Measurements from ENCODE around the gene IL22RA1.

IL22RA1 gene

DNA sequence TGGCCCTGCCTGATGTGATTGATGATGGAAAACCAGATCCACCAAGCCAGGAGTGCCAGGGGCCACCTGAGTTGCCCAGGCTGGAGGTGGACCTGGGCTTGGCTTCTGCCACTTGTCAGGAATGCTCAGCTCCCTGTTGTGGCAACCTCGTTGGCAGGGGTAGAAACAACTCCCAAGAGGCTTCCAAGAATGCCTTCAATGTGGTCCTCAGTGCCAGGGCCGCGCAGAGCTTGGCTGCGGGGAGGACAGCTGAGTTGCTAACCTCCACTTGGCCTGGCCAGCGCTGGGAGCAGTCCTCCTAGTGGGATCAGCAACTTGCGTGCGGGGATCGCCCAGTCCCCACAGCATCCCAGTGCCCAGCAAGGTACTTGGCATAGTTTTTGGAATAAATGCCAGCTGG is 40.0 kb downstream of the IL22RA1 start:
- in situ Hi-C loops (cut with HindIII; ENCODE audit: low sequenced_read_pairs) = no loop called here

DNA sequence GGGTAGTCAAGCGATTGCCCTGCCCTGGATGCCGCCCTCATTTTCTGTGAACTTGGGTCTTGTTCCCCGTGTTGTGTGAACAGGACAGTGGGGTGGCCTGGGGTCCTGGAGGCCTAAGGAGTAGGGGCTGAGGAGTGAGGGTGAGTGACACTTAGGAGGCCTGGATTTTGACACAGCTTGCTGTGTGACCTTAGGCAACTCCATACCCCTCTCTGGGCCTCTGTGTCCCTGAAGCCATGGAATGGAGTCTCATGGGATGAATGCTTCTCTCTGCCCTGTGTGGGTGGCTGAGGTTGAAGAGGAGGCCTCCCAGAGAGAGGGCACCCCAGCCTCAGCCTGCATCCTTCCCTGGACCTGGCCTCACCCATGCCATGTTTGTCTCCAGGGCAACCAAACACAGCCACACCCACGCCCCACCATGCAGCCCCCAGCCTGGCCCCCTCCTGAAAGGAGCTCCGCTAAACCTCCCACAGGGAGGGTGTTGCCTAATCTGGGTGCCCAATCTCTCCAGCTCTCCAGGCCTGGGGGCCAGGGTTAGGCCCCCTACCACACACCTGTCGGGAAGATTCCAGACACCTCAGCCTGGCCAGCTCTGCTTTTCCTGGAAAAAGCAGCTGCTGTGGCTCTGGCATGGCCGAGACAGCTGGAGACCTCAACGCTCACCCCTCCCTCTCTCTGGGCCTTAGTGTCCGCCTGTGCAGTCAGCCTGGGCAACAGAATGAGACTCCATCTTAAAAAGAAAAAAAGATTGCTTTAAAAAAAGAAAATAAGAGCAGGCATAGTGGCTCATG is 40.9 kb downstream of the IL22RA1 start:
- TF ChIP-seq, protein P1, sequence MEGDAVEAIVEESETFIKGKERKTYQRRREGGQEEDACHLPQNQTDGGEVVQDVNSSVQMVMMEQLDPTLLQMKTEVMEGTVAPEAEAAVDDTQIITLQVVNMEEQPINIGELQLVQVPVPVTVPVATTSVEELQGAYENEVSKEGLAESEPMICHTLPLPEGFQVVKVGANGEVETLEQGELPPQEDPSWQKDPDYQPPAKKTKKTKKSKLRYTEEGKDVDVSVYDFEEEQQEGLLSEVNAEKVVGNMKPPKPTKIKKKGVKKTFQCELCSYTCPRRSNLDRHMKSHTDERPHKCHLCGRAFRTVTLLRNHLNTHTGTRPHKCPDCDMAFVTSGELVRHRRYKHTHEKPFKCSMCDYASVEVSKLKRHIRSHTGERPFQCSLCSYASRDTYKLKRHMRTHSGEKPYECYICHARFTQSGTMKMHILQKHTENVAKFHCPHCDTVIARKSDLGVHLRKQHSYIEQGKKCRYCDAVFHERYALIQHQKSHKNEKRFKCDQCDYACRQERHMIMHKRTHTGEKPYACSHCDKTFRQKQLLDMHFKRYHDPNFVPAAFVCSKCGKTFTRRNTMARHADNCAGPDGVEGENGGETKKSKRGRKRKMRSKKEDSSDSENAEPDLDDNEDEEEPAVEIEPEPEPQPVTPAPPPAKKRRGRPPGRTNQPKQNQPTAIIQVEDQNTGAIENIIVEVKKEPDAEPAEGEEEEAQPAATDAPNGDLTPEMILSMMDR (IDR thresholded peaks at IDR 0.05; ENCODE audit: low read depth, low read length, missing control alignments) = no peak
- no peak overlapping the region for H3K4me3 ChIP-seq (ENCODE audit: low read depth, low read length)
- in situ Hi-C loops (cut with HindIII; ENCODE audit: low sequenced_read_pairs) = no loop called here
- no peak for DNase-seq (ENCODE audit: low read depth)

More for the DNA sequence above, 40.0 kb downstream of the IL22RA1 start:
- H3K4me3 ChIP-seq (ENCODE audit: low read depth, low read length) = no peak overlapping the region
- TF ChIP-seq, protein P1 (IDR thresholded peaks at IDR 0.05; ENCODE audit: low read depth, low read length, missing control alignments) = no peak
- DNase-seq (ENCODE audit: low read depth) = no peak

DNA sequence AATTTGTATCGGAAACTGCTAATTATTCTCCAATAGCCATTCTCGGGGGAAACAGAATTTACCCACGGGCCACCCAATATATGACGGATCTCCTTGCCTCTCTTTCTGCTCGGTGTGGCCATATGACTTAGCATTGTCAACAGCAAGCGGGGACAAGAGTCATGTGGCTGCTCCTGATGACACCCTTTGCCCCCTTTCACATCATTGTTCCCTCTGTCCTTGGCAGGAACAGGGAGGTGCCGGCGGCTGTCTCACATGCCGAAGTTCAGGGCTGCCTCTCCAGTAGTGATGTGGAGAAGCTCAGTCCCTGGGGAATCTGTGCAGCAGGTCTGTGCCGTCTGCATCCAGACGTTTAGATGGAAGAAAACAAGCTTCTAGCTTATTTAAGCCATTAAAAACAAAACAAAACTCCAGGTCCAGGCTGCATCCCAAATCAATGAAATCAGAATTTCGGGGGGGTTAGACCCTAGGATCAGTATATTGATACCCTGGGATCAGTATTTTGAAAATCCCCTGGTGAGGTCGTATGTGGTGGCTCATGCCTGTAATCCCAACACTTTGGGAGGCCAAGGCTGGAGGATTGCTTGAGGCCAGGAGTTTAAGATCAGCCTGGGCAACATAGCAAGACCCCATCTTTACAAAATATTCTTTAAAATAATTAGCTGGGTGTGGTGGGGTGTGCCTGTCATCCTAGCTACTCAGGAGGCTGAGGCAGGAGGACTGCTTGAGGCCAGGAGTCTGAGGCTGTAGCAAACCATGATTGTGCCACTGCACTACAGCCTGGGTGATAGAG is 41.8 kb downstream of the IL22RA1 start:
- in situ Hi-C loops (cut with HindIII; ENCODE audit: low sequenced_read_pairs) = no loop called here
- H3K4me3 ChIP-seq (ENCODE audit: low read depth, low read length) = no peak overlapping the region
- no peak for DNase-seq (ENCODE audit: low read depth)
- TF ChIP-seq, protein P1 (IDR thresholded peaks at IDR 0.05; ENCODE audit: low read depth, low read length, missing control alignments) = no peak

DNA sequence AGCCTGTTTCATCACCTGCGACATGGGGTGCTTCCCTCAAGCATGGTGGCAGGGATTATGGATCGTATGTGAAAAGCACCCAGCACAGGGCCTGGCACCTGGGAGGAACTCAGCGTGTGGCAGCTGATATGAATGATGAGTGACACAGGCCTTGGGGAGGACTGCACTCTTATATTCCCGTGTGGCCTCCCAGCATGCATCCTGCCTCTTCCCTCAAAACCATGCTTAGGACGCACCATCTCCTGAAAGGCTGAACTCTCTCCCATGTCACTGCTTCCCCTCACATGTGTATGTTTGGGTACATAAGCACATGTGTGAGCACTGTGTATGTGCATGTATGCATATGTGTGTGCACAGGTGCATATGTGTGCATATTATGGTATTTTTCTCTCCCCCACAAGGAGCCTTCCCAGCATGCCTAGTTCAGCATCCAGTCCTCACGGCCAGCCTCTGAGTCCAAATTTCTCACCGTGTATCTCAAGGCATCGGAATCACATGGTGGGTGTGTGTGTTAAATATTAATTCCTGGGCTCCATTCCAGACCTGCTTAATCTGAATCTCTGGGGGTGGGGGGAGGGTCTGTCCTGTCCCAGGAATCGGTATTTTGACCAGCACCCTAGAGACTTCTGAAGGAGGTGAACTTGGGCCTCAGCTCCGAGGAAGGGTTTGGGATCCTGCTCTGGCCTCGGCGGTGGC is 43.8 kb downstream of the IL22RA1 start:
- in situ Hi-C loops (cut with HindIII; ENCODE audit: low sequenced_read_pairs) = no loop called here
- TF ChIP-seq, protein P1 (IDR thresholded peaks at IDR 0.05; ENCODE audit: low read depth, low read length, missing control alignments) = no peak
- H3K4me3 ChIP-seq (ENCODE audit: low read depth, low read length) = no peak overlapping the region
- DNase-seq (ENCODE audit: low read depth) = no peak

- no peak overlapping the region for H3K4me3 ChIP-seq (ENCODE audit: low read depth, low read length)
- DNase-seq (ENCODE audit: low read depth) = no peak
- TF ChIP-seq, protein P1 (IDR thresholded peaks at IDR 0.05; ENCODE audit: low read depth, low read length, missing control alignments) = no peak
- in situ Hi-C loops (cut with HindIII; ENCODE audit: low sequenced_read_pairs) = no loop called here
Observed at GRCh38 chr1:24098102-24098501, 44.8 kb downstream of the IL22RA1 start.

DNA sequence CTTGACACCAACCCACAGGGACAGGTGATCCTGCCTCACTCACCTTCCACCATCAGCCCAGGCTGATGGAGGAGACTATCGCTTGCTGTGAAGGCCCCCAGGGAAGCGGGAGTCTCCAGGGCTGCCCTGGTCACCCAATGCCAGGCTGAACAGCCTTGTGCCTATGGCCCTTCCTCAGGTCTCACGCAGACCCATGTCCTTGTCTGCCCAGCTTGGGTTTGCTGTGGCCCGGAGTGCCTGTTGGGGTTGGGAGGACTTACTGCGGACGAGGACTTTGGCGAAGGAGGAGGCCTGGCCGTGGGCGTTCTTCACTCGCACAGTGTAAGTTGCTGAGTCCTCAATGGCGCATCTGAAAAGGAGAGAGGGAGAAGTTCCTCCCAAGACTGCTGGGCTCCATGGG is 45.3 kb downstream of the IL22RA1 start:
- H3K4me3 ChIP-seq (ENCODE audit: low read depth, low read length) = no peak overlapping the region
- TF ChIP-seq, protein P1 (IDR thresholded peaks at IDR 0.05; ENCODE audit: low read depth, low read length, missing control alignments) = no peak
- DNase-seq (ENCODE audit: low read depth) = no peak
- in situ Hi-C loops (cut with HindIII; ENCODE audit: low sequenced_read_pairs) = no loop called here

Measured in astrocyte of the cerebellum (primary cell).